Subcutaneous abdominal adipose tissue (tissue), 5 donors: ENCODE measurements around the gene CALML6.
"Not testable (repeated sequence)": the region's sequence is repeated elsewhere in the genome, so short reads cannot be mapped to it uniquely, and the experiment has no call there.

Experiments used
- H3K27ac ChIP-seq: one replicate; pipeline ENCODE4 v1.7.0; 2013; ENCODE audit warnings: low read depth, mild to moderate bottlenecking, inconsistent platforms, low read length, moderate library complexity
- H3K27me3 ChIP-seq, 5 donors: one replicate each; pipeline ENCODE4 v1.7.0; 2013; ENCODE audit warnings: low read length in 5 of 5, inconsistent platforms in 1 of 5; ENCODE audit not compliant: control insufficient read depth in 5 of 5, insufficient read depth in 4 of 5
- H3K36me3 ChIP-seq, 5 donors: one replicate each; pipeline ENCODE4 v1.7.0; 2013; ENCODE audit warnings: low read length in 5 of 5; ENCODE audit not compliant: control insufficient read depth in 5 of 5, insufficient read depth in 5 of 5
- H3K4me1 ChIP-seq, 5 donors: one replicate each; pipeline ENCODE4 v1.7.0; 2013; ENCODE audit warnings: low read length in 5 of 5, mild to moderate bottlenecking in 3 of 5, moderate library complexity in 1 of 5; ENCODE audit not compliant: control insufficient read depth in 5 of 5, insufficient read depth in 5 of 5
- H3K4me3 ChIP-seq, 5 donors: one replicate each; pipeline ENCODE4 v1.7.0; 2013; ENCODE audit warnings: low read length in 5 of 5, low read depth in 1 of 5
- H3K9ac ChIP-seq, 5 donors: one replicate each; pipeline ENCODE4 v1.7.0; 2013; ENCODE audit warnings: low read length in 5 of 5, mild to moderate bottlenecking in 4 of 5, moderate library complexity in 3 of 5
- H3K9me3 ChIP-seq, 5 donors: one replicate each; pipeline ENCODE4 v1.7.0; 2013; ENCODE audit warnings: low read length in 5 of 5; ENCODE audit not compliant: control insufficient read depth in 5 of 5
- donor health status: healthy.
- donor health status: healthy.
- donor health status: healthy.
- donor health status: healthy.
- donor health status: healthy.

CALML6 gene

DNA sequence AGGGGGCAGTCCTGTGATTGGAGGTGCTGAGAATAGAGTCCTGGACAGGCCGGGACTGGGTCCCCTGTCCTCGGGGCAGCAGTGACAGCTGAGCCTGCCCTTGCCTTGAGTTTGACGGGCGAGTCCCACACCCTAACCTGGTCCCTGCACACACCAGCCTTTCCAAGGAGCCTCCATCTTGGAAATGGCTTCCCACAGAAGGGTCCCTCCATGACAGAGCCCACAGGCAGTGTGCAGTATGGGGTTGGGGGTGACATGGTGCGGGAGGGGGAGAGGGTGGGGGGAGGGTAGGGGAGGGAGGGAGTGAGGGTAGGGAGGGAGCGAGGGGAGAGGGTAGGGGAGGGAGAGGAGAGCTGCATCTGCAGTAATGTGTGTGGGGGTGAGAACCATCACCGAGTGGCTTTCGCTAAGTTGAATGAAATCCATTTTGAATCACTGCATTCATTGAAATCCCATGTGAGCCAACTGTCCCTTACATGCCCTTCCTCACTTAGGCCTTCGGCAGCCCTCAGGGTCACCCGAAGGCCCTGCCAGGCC is 14.1 kb downstream of the CALML6 start:
- Histone ChIP-seq H3K27me3 (peaks cover 0 to 15% (median 0%) of the 10 kb centered on the region in 5 donors), H3K4me1 (peaks cover 0 to 19% (median 4%) of the 10 kb centered on the region in 5 donors), H3K9ac (no peak overlapping the region), H3K9me3 (no peaks in the 10 kb centered on the region), H3K4me3 (no peak overlapping the region), H3K36me3 (no peaks in the 10 kb centered on the region), H3K27ac (no peak overlapping the region)

GRCh38 chr1:1929639-1930545 is 14.8 kb downstream of the CALML6 start:
- H3K4me3 ChIP-seq, result no peak overlapping the region
- no peaks in the 10 kb centered on the region for H3K9me3 ChIP-seq
- peaks cover 0 to 17% (median 0%) of the 10 kb centered on the region in 5 donors for H3K27me3 ChIP-seq
- peaks cover 0 to 19% (median 4%) of the 10 kb centered on the region in 5 donors for H3K4me1 ChIP-seq
- no peaks in the 10 kb centered on the region for H3K36me3 ChIP-seq
- H3K9ac ChIP-seq, result no peak overlapping the region
- H3K27ac ChIP-seq, result no peak overlapping the region

- not testable (repeated sequence) for H3K4me3 ChIP-seq, H3K9ac ChIP-seq, H3K36me3 ChIP-seq, H3K4me1 ChIP-seq, H3K27ac ChIP-seq, H3K9me3 ChIP-seq
- H3K27me3 ChIP-seq, result peaks cover 2 to 21% (median 9%) of the 10 kb centered on the region in 5 donors
These were observed 19.8 kb downstream of the CALML6 start for GRCh38 chr1:1934848-1935247.

DNA sequence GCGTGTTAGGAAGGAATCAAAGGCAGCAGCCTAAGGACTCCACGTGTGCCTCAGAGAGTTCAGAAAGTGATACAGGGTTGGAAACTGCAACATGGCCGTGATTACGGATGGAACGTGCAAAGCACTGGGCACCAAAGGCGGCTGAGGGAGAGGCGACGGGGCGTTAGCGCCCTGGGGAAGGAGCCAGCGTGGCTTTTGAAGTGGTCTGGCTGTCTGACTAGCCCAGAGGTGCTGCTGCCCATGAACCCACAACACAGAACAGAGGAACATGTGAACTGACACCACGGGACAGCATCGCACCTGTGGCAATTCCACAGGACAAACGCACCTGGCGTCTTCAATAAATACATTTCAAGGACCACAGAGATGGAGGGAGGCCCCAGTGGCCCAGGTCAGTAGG is 22.0 kb downstream of the CALML6 start:
- H3K4me3 ChIP-seq, result no peak overlapping the region
- peaks cover 9 to 24% (median 20%) of the 10 kb centered on the region in 5 donors for H3K27me3 ChIP-seq
- H3K36me3 ChIP-seq, result no peaks in the 10 kb centered on the region
- H3K4me1 ChIP-seq, result no peaks in the 10 kb centered on the region
- H3K27ac ChIP-seq, result no peak overlapping the region
- no peaks in the 10 kb centered on the region for H3K9me3 ChIP-seq
- H3K9ac ChIP-seq, result no peak overlapping the region

DNA sequence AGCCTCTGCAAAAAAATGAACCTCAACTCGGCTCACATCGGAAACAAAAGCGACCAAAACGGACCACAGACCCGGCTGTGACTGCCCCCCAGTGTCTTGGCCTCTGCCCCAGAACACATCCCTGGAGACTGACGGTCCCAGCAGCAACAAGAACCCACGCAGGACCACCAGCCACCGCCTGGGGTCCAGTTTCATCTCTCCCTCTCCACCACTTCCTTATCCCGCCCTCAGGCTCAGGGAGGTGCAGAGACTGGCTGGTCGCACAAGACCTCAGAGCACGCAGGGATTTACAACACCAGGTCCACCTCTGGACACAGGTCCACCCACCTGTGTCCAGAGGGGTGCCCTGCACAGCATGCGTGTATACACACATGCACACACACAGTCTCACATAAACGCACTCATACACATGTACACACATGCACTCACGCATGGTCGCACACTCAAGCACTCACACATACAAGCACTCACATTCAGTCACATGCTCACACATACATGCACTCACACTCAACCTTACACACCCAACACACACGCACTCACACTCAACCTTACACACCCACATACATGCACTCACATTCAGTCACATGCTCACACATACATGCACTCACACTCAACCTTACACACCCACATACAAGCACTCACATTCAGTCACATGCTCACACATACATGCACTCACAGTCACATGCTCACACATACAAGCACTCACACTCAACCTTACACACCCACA is 22.7 kb downstream of the CALML6 start:
- Histone ChIP-seq H3K9ac (no peak overlapping the region), H3K27me3 (peaks cover 9 to 28% (median 25%) of the 10 kb centered on the region in 5 donors), H3K36me3 (no peaks in the 10 kb centered on the region), H3K9me3 (no peaks in the 10 kb centered on the region), H3K4me1 (no peaks in the 10 kb centered on the region), H3K4me3 (no peak overlapping the region), H3K27ac (no peak overlapping the region)

GRCh38 chr1:1938276-1938573 is 23.2 kb downstream of the CALML6 start:
- Histone ChIP-seq H3K36me3 (no peaks in the 10 kb centered on the region), H3K4me3 (no peak overlapping the region), H3K4me1 (no peaks in the 10 kb centered on the region), H3K27me3 (peaks cover 9 to 31% (median 27%) of the 10 kb centered on the region in 5 donors), H3K27ac (no peak overlapping the region), H3K9ac (no peak overlapping the region), H3K9me3 (no peaks in the 10 kb centered on the region)

GRCh38 chr1:1938613-1939295 is 23.7 kb downstream of the CALML6 start:
- no peak overlapping the region for H3K27ac ChIP-seq
- H3K4me1 ChIP-seq, result peaks cover 0 to 2% (median 0%) of the 10 kb centered on the region in 5 donors
- H3K4me3 ChIP-seq, result no peak overlapping the region
- no peaks in the 10 kb centered on the region for H3K36me3 ChIP-seq
- H3K9me3 ChIP-seq, result no peaks in the 10 kb centered on the region
- H3K27me3 ChIP-seq, result peaks cover 11 to 37% (median 30%) of the 10 kb centered on the region in 5 donors
- no peak overlapping the region for H3K9ac ChIP-seq

DNA sequence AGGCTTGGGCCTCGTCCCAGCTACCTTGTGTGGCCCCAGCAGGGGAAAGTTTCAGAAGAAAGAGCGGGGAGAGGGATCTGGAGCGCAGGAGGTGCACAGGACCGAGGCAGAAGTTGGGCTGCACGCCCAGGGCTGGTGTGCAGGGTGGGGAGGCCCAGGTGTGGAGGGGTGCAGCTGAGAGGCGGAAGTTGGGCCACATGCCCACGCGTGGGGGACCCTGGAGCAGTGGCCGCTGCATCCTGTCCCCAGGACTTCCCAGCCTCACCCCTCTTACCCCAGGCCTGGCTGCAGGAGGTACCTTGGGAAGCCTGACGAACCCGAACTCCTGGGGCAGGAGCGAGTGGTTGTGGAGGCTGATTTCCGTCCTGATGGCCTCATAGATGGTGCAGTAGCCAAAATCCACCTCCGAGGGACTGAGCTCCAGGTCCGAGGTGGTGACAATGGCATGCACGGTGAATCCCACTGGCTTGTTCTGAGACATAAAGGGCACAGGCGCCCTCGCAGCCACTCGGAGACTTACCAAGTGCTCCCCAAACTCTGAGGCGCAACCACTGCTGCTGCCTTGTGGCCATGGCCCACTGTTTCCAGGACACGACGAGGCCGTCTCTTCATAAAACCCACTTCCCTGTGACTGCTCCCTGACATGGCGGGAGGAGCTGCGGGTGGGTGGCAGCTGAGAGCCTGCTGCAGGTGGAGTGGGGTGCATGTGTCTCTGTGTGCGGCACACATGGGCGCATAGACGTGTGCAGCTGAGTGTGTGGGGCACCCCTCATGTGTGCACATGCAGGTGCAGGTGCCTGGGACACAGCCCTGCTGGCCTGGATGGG is 24.4 kb downstream of the CALML6 start:
- Histone ChIP-seq H3K27ac (no peak overlapping the region), H3K27me3 (peaks cover 13 to 36% (median 28%) of the 10 kb centered on the region in 5 donors), H3K9me3 (no peaks in the 10 kb centered on the region), H3K36me3 (no peaks in the 10 kb centered on the region), H3K4me3 (no peak overlapping the region), H3K4me1 (peaks cover 0 to 8% (median 4%) of the 10 kb centered on the region in 5 donors), H3K9ac (no peak overlapping the region)

GRCh38 chr1:1940123-1940425 is 25.0 kb downstream of the CALML6 start:
- peaks cover 13 to 36% (median 26%) of the 10 kb centered on the region in 5 donors for H3K27me3 ChIP-seq
- no peaks in the 10 kb centered on the region for H3K36me3 ChIP-seq
- H3K27ac ChIP-seq, result no peak overlapping the region
- H3K4me3 ChIP-seq, result no peak overlapping the region
- H3K4me1 ChIP-seq, result peaks cover 0 to 8% (median 4%) of the 10 kb centered on the region in 5 donors
- no peaks in the 10 kb centered on the region for H3K9me3 ChIP-seq
- no peak overlapping the region for H3K9ac ChIP-seq
